Eye (tissue), 1 donor: ENCODE data around the gene TESK1.
A peak's percentile ranks its signal among the peaks of the same experiment; 100 is the strongest.

ENCODE experiments used
- DNase-seq: peaks from one replicate; pipeline ENCODE4 v3.0.0-alpha.2; 2015

Gene TESK1, protein sequence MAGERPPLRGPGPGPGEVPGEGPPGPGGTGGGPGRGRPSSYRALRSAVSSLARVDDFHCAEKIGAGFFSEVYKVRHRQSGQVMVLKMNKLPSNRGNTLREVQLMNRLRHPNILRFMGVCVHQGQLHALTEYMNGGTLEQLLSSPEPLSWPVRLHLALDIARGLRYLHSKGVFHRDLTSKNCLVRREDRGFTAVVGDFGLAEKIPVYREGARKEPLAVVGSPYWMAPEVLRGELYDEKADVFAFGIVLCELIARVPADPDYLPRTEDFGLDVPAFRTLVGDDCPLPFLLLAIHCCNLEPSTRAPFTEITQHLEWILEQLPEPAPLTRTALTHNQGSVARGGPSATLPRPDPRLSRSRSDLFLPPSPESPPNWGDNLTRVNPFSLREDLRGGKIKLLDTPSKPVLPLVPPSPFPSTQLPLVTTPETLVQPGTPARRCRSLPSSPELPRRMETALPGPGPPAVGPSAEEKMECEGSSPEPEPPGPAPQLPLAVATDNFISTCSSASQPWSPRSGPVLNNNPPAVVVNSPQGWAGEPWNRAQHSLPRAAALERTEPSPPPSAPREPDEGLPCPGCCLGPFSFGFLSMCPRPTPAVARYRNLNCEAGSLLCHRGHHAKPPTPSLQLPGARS

DNA sequence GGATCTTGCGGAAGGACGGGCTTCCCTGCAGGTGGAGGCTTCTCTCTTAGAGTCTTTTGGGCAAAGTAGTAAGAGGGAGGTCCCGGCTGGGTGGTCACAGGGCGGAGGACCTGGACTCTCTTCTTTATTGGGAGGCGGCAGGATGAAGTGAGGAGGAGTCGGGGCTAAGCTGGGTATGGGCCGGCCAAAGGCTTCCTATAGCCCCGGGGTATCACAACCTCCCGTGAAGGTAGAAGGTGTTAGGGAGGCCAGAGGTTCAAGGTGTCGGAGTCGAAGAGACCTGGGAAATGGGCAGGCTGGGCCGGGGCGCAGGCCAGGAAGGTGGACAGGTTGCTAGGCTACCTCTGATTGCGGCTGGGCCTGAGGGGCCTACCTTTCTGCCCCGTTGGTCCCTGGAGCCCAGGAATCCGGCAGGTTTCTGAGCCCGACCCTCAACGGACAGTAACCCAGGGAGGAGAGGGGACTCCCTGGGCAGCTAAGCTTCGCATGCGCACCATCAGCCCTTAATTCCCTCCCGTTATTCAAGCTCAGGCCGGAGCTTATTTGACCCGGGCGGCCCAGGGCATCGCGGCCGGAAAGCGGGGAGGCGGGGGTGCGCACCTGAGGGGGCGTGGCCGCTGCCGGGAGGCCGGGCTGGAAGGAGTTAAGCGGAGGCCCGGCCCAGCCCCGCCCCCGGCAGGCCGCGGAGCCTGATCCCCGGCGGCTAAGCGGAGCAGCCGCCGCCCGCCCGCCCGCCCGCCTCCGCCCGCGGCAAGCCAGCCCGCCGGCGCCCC is at the start of gene TESK1:
Gene TESK1 (plus strand): TSS at position 685 of the 773 bp plus-strand sequence. CDS start 358 bp downstream, outside the sequence.
- DNase-seq: peak; percentile 87

DNA sequence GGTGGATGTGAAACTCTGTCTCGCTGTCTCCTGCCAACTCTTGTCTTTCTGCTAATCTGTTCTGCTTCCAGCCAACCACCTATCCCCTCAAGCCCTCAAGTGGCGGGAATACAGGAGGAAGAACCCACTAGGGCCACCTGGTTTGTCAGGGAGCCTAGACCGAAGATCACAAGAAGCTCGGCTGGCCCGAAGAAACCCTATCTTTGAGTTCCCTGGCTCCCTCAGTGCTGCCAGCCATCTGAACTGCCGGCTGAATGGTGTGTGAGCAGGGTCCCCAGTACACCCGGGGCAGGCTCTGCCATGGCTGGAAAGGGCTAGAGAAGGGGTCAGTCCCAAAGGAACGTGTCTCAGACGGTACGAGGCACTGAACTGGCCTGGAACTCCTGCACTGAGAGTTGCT is 49.2 kb upstream of the TESK1 start:
- no peak for DNase-seq

DNA sequence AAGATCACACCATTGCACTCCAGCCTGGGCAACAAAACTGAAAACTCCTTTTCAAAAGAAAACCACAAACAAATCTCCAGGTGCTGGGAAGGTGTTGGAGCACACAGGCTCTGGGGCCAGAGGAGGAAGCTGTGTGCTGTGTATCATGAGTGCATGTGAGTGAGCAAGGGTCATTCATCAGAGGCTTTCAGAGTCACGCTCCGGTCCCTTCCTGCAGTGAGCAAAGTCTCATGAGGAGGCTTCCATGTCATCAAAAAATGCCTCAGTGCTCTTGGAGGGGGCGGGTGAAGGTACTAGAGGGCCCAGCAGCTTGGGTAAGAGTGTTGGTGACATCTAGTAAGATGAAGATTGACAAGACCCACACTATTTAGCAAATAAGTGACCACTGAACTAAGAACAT is 48.3 kb upstream of the TESK1 start:
- no peak for DNase-seq

DNA sequence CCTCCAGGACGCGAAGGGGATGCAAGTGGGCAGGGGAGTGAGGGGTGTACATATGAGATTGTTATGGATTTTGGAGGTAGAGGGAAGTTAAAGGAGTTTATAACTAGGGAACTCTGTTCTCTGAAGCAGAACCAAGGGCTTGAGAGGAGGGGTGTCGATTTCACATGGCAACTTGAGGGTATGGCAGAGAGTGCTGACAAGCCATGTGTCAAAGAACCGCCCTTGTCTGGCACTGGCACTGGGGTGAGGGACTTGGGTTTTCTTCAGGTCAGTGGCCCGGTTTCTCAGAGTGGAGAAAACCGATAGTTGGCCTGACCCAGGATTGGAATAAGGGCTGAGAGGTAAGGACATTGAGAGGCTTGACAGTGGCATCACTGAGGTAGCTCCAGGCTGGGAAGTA is 47.7 kb upstream of the TESK1 start:
- DNase-seq: no peak

DNA sequence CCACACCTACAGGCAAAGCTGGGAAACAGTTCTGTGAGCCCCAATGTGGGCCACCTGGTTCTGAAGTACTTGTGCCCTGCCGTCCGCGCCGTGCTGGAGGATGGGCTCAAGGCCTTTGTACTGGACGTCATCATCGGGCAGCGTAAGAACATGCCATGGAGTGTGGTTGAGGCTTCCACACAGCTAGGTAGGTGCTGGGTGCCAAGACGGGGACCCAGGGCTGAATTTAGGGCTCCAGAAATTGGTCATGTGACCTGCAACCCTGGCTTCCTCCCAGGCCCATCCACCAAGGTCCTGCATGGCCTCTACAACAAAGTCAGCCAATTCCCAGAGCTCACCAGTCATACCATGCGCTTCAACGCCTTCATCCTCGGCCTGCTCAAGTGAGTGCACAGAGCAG is 46.9 kb upstream of the TESK1 start:
- no peak for DNase-seq

DNA sequence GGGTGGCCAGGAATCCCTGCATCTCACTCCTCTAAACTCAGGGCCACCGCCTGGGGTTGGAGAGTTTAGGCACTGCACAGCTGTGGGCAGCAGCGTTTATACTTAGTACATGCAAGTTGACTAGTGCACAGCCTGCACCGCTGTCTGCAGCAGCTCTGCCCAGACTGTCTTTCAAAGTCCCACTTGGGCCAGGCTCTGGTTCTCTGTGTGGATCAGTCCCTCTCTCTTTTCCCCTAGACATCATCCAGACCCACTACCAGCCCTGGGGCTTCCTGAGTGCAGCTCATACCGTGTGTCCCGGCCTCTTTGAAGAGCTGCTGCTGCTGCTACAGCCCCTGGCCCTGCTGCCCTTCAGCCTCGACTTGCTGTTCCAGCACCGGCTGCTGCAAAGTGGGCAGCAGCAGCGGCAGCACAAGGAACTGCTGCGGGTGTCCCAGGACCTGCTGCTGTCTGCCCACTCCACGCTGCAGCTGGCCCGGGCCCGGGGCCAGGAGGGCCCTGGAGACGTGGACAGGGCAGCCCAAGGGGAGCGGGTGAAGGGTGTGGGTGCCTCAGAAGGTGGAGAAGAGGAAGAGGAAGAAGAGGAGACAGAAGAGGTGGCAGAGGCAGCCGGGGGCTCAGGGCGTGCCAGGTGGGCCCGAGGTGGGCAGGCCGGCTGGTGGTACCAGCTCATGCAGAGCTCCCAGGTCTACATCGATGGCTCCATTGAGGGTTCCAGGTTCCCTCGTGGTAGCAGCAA is 45.1 kb upstream of the TESK1 start:
- no peak for DNase-seq

DNA sequence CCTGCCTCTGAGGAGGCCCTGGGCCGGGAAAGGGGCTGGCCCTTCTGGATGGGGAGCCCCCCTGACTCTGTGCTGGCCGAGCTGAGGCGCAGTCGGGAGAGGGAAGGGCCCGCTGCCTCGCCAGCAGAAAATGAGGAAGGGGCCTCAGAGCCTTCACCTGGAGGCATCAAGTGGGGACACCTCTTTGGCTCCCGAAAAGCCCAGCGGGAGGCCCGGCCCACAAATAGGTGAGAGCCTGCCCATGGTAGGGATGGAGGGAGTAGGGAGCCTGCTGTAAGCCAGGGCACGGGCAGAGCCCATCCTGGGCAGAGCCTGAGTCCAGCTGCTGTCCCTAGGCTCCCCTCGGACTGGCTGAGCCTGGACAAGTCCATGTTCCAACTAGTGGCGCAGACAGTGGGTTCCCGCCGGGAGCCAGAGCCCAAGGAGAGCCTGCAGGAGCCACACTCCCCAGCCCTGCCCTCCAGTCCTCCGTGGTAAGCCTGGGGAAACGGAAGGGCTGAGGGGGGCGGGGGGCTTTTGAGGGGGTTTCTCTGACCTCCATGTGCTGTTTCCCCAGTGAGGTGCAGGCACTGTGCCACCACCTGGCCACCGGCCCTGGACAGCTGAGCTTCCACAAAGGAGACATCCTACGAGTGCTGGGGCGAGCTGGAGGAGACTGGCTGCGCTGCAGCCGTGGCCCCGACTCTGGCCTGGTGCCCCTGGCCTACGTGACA is 44.3 kb upstream of the TESK1 start:
- DNase-seq: no peak

DNA sequence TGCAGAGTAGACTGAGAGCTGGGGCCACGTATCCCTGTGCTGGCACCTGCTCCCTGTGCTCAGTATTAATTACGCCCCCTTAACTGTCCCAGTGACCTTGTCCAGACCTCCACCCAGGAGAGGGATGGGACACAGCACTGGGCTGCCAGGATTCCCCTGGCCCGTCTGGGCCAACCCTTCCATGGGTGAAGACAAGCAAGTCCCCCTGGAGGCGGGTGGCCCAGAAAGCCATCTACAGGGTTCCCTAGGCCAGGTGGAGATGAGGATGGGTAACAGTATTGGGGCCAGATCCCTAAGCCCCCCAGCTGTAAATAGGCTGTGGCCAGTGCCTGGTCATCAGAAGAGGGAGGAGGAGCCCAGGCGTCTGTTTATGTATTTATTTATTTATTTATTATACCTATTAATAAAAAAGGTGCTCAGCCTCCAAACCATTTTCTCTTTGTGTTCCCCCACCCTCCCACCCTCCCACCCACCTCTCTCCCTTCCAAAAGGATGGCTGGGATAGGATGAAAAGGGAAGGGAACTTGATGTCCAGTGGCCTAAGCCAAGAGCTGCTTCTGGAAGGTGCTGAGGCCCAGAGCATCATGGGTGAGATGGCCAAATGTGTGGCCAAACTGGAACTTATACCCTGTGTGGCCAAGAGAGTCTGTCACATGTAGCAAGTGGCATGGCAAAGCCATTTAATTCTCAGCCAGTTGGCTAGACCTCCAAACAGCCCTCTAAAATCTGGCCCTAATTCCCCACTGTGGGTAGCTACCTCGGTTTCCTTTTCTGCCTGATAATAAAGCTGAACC is 43.4 kb upstream of the TESK1 start:
- no peak for DNase-seq

DNA sequence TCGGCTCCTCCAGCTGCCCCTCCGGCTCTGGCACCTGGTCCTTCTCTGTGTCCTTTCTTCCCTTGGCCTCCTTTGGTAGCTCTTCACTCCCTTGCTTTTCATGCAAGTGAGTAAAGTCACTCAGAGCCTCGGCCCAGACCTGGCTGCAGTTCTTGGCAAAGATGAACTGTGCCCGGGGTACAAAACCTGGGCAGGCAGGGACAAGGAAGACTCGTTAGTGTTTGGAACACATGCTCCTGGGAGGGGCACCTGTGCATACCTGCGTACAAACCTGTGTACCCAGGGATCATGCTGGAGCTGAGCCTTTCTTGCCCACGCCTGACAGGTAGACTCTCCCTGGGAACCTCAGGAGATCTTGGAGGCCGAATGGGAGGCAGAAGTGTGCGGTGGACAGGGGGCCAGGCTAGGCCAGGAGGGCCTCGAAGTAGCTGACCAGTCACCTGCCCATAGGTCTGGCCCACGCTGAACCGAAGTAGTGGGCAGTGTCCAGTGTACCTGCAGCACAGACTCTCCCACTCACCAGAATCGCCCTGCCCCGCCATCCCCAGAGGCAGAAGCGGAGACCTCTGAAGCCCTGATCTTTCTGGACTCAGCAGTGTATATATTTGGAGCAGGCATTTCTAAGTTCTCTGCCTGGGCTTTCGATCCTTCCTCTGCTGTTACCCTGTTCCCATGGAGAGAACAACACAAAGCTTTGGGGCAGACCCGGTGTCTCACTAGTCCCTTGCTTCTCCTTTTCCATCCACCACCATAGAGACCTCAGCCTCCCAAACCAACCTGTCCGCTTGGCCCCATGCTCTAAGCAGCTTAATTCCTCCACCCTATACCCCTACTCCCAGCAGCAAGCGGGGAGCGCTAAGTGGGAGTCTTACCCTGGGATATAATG is 41.9 kb upstream of the TESK1 start:
- DNase-seq: no peak

DNA sequence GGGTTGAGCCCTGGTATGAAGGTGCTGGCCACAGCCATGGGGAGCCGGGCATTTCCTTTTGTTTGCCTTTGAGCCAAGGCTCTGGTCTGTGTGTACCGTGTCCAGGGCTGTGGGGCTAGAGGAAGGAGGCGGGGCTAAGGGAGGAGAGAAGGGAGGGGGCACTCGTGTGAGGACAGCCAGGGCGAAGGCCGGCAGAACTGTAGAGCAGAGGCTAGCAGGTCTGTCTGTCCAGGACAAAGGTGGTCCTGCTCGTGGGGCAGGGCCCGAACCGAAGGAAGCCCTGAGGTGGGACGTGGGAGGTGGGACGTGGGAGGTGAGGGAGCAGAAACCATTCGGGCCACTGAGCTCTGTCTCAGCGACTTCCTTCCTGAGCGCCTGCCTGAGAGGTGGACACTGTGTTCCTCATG is 41.3 kb upstream of the TESK1 start:
- DNase-seq: peak; percentile 57

DNA sequence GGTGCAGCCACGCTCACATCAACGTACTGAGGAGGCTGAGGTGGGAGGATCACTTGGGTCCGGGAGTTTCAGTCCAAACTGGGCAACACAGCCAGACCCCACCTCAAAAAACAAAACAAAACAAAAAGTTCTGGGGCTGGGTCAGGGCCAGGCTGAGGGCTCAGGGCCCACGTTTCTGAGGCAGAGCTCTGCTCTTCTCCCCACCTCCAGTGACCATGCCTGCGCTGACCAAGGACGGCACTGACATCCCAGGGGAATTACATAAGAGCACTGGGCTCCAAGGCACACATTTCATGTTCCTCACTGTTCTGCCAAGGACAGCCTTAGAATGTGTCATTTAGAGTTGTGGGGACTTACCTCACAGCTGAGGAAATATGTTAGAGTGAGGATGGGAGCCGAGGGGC is 40.4 kb upstream of the TESK1 start:
- DNase-seq: no peak

DNA sequence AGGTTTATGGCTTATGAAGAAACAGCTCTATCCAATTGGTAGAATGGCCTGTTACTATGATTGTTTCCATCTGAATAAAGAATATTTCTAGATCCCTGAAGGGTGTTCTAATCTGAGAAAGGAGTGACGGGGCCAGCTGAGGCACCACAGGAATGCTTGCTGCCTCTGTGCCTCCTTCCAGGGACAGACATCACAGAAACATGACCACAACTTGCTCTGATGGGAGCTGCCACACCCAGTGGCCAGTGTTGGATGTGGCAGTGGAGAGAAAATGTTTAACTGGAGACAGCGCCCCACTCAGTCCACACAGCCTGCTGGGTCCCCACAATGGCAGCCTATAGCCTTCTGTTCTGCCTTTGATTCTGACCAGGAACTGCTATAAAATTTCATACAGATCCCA is 38.6 kb upstream of the TESK1 start:
- DNase-seq: no peak

DNA sequence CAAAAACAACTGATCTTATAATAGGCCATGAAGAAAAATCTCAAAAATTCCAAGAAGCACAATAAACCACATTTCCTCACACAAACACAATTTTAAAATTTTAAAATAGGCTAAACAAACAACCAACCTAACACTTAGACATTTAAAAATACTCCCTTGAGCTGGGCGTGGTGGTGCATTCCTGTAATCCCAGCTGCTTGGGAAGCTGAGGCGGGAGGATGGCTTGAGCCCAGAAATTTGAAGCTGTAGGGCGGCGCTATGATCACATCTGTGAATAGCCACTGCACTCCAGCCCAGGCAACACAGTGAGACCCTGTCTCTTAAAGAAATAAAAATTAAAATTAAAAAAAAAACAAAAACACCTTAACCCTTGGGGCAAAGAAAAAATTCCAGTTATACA is 36.9 kb upstream of the TESK1 start:
- no peak for DNase-seq

DNA sequence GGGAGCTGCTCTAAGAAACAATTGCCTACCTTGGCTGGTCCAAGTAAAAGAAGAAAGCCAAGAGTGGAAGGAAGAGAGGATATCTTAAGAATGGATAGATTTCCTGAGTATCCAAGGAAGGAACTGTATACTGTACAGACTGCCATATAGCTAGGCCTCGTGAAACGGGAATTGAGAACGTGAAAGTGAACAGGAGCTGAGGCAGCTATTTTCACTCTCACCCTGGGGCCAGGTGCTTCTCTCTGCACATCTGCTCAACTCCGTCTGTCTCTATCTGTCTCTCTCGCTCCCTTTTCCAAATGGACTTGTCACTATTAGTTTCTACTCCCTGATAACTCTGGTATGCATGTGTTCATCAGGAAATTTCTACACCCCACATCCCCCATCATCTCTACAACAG is 35.9 kb upstream of the TESK1 start:
- DNase-seq: no peak

DNA sequence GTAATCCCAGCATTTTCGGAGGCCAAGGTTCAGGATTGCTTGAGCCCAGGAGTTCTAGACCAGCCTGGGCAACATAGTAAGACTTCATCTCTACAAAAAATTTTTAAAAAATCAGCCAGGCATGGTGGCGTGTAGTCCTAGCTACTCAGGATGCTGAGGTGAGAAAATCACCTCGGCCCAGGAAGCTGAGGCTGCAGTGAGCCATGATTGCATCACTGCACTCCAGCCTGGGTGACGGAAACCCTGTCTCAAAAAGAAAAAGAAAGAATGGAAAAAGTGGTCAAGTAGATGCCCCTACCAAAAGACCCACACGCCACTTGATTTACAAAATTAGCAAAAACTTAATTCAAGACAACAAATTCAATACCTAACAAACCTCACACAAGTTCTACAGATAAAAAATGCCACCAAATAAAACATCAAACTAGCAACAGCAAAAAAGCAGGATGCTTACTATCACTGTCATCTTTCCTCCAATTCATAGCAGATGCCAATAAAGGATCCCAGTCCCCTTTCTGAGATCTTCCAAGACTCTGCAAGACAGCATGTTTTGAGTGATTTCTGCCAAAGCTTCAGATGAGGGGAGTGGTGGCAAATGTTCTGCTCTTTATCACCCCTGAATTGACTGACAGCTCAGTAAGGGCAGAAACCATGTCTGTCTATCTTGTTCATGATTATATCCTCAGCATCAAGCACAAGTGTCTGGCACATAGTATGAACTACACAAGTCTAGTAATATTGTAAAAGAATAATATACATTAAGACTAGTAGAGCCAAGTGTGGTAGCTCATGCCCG is 34.2 kb upstream of the TESK1 start:
- no peak for DNase-seq

DNA sequence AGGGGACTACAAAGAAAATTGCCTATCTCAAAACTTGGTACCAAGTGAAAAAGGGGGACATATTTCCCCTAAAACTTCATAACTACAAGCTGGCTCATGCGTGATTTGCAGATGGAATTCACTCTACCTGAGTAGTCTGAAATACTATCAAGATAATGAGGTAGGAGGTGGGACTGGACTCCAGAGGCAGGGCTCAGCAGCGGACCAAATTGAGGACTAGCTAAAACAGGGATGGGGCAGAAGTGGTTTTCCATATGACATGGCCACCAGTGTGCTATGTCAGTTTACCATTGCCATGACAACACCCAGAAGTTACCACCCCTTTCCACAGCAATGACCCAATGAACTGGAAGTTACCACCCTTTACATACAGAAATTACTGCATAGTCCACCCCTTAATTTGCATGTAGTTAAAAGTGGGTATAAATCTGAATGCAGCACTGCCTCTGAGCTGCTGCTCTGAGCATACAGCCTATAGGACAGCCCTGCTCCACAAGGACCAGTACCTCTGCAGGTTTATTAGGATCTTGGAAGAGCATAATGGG is 30.4 kb upstream of the TESK1 start:
- no peak for DNase-seq

DNA sequence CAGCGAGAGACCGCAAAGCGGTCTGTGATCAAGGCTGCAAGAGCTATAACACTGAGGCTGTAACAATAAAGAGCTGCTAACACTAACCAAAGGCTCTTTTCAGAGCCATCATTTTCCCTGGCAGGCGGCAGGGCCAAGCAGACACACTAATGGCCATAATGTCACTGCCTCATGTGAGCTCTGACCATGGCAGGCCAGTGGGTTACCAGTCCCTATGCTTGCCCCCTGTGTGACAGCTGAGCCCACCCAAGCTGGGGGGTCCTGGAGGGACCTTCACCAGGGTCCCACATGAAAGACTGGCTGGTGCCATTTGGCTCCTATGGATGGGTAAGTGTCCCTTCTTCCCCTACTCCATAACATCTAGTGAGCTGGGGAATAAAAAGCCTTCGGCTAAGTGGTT is 29.6 kb upstream of the TESK1 start:
- DNase-seq: no peak

DNA sequence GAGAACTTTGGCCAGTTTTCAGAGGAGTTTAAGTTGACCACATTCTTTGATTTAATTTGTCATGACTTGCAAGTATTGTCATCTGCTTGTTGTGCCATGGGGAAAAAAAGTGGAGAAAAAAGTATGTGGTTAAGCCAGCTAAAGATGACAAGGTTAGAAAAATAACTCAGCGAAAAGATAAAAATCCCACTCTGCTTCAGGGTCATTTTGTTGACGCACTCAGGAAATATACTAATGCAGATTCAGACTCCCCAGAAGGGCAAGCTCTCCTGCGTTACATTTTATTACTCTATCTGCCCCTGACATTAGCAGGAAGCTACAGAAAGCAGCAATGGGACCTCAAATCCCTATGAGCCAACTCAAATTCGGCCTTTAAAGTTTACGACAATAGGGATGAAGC is 27.6 kb upstream of the TESK1 start:
- DNase-seq: no peak

DNA sequence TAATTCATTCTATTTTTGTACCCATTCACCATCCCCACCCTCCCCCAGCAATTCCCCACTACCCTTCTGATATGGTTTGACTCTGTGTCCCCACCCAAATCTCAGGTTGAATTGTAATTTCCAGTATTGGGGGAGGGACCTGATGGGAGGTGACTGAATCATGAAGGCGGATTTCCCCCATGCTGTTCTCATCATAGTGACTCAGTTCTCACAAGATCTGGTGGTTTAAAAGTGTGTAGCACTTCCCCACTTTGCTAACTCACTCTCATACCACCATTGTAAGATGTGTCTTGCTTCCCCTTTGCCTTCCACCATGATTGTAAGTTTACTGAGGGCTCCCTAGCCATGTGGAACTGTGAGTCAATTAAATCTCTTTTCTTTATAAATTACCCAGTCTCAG is 25.9 kb upstream of the TESK1 start:
- DNase-seq: no peak
